Stimulated activated CD8-positive, alpha-beta memory T cell treated with anti-CD3 and anti-CD28 coated beads, Interleukin-4, amount 100 ng/mL, for 1 hour (primary cell): ENCODE results near the gene CADPS2.

Experiments used
- DNase-seq, 2 donors: peaks; one replicate each; pipeline ENCODE4 v3.0.0-alpha.2; 2020; ENCODE audit warnings: low read depth in 2 of 2, low spot score in 1 of 2

The CADPS2 gene

DNA sequence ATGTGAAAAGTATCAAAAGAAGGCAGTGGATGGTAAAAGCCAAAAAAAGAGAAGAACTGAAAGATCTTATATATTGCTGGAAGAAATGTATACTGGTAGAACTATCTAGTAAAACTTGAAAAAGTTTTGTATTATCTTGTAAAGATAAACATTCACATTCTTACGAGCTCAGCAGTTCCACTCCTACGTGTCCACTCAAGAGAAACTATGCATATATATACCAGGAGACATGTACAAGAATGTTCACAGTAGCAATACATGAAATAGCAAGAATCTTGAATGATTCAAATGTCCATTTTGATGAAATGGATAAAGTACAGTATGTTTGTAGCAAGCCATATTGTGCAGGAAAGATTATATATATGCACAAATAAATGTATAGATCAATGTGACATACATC, 342.4 kb downstream of the CADPS2 start:
- DNase-seq = no peak

DNA sequence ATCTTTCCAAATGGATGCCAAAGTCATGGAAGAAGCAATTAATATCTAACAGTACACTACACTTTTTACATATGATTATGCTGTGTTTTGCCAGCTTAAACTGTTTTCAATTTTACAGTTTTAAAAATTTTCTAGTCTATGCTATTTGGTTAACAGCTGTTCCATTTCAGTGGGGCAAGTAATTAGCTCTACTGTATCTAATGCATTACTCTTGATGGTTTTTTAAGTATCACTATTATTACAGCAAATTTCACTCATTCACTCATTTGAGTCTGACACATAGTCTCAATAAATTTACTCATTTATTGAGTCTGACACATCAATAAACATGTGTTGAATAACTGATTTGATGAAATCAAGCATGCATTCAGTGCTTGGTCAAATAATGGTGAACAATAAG, 343.1 kb downstream of the CADPS2 start:
- DNase-seq = no peak

DNA sequence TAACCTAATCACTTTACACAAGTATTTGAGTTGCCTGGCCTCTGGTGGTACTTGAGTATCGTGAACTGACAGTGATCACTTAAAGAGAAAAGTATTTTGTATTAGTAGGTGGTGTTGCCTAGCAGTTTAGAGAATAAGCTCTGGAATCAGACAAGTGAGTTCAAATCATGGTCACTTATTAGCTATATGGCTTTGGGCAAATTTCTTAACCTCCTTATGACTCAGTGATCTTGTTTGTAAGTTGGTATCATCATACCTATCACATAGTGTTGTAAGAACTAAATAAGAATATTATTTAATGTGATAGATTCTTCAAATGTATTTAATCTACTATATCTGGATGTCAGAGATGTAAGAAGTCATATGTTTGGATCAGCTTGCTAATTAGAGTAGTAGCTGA, 351.2 kb downstream of the CADPS2 start:
- no peak for DNase-seq

GRCh38 chr7:122532406-122533269, 353.6 kb downstream of the CADPS2 start:
- no peak for DNase-seq

- no peak for DNase-seq
Observed at GRCh38 chr7:122528879-122529481, 357.3 kb downstream of the CADPS2 start.

- no peak for DNase-seq
Observed at GRCh38 chr7:122525355-122525754, 360.9 kb downstream of the CADPS2 start.

DNA sequence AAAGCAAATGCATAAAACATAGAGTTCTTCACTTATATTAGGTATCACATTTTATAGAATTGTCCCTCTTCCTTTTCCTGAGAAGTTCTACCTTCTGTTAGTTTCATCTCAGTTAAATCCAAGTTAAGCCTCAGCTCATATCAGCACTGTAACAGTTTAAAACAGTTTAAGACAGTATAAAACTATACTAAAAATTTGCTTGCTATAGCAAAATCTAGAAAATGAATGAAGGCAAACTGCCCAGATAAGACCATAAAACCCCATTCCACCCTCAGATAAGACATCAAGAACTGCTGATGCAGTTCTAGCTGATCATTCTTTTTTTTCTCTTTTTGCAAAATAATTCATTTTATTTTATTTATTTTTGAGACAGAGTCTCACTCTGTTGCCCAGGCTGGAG, 364.5 kb downstream of the CADPS2 start:
- DNase-seq = no peak

DNA sequence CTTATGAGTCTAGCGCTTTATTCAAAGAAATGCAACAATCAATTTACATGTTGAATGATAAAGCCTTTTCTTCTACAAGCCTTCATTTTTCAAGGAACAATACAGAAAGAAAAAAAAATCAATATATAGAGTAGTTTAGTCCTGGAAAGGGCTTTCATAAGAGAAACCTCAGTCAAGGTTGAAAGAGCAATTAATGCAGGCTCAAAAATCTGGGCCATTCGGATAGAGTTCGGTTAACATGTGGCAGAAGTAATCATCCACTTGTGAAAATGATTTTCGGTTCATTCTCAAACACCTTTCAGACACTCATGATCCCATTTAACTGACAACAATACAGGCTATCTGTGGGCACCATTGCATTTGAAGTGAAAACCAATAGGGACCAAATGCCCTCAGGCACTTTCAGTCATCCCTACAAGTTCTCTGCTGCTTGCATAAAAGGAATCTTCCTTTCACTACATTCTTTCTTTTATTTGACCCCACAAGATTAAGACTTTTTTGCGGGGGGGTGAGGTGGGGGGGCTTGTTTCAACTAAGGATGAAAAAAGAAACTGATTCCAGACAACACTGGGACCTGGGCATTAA, 365.2 kb downstream of the CADPS2 start:
- DNase-seq = no peak

DNA sequence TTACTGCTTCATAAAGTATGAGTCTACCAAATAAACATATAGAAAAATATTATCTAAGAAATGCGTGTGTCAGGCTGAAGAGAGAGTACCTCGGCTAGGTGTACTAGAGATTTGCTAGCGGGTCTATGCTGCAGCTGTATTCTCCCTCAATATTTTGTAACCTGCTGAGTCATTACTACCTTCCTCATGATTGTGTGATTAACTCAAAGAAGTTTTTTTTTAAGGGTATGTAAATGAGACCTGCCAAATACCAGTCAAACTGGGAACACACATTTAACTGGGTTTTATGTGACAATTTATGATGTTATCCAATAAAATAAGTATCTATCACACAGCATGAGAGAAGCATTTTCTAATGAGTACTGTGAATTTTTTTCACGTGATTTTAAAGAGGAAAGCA, 367.8 kb downstream of the CADPS2 start:
- no peak for DNase-seq

DNA sequence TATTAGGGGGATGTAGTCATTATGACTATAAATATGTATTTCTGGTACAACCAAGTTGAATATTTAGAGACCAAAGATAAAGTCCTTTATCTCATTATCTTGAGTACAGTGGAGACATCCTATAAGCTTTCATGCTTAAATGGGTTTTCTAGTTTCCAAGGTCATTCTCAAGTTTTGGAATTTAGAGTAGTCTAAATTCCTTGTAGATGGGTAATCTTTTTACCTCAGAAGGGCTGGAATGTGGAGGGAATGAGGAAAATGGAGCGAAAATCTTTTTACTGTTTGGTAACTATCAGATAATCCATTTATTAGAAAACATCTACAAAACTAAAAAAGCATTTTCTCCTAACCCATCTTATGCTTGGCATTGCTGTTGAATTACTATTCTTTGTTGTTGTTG, 368.7 kb downstream of the CADPS2 start:
- DNase-seq = no peak

GRCh38 chr7:122515404-122515803, 370.9 kb downstream of the CADPS2 start:
- DNase-seq = no peak

DNA sequence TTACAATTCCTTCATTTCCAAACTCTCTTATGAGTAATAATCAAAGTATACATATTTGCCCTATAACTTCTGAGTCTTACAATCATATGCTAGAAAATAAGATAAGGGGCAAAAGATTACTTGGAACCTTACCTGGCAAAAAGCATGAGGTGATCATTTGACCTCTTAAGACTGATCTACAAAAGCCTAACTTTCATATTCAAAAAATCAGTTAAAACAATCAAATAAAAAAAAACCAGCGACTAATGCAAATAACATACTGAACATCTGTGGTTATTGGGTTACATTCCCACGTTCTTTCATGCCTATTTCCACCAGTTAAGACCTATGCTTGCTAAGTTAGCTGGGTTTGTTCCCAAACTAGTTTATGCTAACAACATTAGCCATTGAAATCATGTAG, 375.0 kb downstream of the CADPS2 start:
- no peak for DNase-seq

DNA sequence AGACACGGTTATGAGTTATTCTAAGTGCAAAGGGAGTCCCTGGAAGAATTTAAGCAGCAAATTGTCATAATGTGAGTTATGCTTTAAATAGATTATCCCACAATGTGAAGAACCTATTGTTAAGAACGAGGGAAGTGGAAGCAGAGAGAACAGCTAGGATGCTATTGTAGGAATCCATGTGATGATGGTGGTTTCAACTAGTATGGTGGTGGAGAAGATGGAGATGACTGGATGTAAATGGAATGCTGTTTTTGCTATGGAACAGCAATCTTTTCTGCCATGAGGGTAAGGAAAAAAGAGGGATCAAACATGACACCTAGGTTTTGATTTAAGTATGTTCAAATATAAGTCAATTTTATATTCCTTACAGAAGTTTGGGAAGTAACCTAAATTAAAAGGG, 378.7 kb downstream of the CADPS2 start:
- no peak for DNase-seq

GRCh38 chr7:122492007-122492406, 394.3 kb downstream of the CADPS2 start:
- no peak for DNase-seq

DNA sequence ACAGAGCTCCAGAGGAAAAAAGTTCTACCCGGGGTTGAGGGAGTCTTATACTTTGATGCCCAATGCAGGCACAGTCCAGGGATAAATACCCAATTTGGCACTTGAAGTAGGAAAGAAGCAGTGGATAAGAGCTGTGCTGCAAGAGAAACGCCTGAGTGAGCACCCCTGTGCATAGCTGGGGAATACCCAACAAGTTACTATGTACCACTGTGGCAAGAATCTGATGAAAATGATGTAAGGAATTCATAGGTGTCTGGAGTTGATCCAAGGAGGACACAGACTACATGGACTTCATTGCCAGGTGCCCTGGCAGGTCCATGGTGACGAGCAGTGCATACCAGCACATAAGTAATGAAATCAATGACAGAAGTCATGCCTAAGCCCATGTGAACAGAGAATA, 398.0 kb downstream of the CADPS2 start:
- DNase-seq = no peak

- no peak for DNase-seq
Observed at GRCh38 chr7:122487131-122487530, 399.1 kb downstream of the CADPS2 start.

DNA sequence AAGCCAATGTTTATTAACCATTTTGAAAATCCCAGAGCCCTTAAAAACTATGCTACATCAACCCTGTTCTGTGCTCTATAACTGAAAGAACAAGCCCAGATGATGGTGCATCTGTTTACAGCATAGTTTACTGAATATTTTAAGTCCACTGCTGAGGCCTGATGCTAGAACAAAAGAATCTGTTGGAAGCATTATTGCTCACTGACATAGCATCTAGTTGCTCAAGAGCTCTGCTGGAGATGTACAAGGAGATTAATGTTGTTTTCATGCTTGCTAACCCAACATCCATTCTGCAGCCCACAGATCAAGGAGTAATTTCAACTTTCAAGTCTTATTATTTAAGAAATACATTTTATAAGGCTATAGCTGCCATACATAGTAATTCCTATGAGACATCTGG, 400.4 kb downstream of the CADPS2 start:
- DNase-seq = no peak

- no peak for DNase-seq
Observed at GRCh38 chr7:122482212-122482611, 404.0 kb downstream of the CADPS2 start.

- DNase-seq = no peak
Observed at GRCh38 chr7:122470859-122471258, 415.4 kb downstream of the CADPS2 start.

GRCh38 chr7:122468945-122469344, 417.3 kb downstream of the CADPS2 start:
- DNase-seq = no peak

DNA sequence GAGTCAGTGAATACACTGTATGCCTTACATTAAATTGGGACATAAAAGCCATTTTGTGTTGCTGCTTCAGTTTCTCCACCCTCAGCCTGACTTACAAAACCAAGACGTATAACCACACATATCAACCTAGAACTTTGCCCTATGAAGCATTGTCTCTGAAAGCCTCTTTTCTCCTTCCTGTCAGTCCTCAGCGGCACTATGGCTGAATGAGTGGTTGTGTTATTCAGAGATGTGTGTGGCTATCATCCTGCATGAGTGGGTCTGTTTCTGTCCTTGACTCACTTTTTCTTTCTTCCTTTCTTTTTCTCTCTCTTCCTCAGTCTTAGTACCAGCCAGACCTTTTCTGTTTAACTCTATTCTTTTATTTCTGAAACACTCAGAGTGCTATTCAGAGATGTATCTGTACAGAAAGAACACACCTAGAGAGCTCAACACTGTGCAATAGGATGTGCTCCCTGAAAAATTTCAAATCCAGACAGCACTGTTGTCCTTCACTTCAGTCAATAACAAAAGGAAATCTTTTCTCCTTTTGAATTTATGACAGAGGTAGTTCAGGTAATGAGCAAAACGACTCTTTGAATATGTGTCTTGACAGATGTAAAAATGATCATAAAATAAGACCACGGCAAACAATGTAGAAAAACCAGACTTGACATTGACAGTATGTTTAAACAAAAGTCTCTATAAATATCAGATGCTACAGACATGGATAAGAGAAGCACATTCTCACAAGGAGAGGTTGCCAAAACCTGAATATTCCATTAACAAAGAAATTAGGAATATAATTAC, 418.4 kb downstream of the CADPS2 start:
- no peak for DNase-seq

DNA sequence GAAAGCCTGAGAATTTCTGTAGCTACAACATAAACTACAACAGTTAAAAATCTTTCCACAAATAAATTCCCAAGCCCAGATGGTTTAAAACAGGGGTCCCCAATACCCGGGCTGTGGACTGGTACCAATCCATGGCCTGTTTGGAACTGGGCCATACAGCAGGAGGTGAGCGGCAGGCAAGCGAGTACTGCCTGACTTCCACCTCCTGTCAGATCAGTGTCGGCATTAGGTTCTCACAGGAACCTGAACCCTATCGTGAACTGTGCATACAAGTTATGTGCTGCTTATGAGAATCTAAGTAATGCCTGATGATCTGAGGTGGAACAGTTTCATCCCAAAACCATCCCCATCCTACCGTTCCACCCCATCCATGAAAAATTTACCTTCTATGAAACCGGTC, 421.0 kb downstream of the CADPS2 start:
- DNase-seq = no peak
